AML-193 (cell line): ENCODE results near the gene CYP2A6.

ENCODE experiments used
- DNase-seq, 2 experiments: peaks; one replicate each; lab custom pipeline; 2025; lab: John Stamatoyannopoulos, UW

Gene CYP2A6

DNA sequence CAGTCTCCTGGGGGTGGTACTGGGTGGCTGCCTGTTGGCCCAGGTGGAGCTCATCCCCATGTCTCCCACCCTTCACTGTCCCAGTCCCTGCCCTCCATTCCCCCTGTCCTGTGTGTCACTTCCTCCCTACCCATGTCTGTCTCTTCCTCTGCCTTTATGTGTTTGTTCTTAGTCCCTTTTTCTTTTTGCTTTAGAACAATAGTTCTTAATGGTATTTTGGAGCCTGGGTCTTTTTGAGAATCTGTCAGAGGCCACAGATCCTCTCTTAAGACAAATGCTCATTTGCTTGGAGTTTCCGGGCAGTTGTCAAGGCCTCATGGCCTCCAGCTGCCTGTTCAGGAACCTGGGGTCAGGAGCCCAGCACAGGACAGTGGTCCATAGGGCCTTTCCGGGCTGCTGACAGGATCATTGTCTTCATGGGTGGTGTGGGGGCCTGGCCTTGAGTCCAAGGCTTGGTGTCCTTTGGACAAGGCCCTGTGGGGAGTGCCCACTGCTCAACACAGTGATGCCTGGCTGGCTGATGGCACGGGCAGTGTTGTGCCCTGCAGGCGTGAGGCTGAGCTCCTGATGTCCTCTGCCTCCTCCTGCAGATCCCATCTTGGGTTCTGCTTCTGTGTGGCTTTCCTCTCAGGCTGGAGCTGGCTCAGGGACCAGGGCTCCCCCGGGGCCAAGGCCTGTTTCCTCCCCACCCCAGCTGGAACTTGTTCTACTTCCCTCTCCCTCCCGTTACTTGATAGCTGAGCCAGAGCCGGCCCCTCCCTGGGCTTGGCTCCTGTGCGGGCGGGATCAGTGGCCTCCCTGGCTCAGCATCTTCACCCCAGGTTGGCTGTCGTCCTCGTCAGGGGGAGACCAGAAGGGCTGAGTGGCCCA, 47.7 kb downstream of the CYP2A6 start:
- DNase-seq: no peak

- no peak for DNase-seq
Measured at GRCh38 chr19:40801426-40802299, 48.6 kb downstream of the CYP2A6 start.

DNA sequence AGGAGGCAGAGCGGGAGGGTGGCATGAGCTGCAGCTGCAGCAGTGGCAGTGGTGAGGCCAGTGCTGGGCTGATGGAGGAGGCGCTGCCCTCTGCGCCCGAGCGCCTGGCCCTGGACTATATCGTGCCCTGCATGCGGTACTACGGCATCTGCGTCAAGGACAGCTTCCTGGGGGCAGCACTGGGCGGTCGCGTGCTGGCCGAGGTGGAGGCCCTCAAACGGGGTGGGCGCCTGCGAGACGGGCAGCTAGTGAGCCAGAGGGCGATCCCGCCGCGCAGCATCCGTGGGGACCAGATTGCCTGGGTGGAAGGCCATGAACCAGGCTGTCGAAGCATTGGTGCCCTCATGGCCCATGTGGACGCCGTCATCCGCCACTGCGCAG, 49.3 kb downstream of the CYP2A6 start:
- DNase-seq: no peak

DNA sequence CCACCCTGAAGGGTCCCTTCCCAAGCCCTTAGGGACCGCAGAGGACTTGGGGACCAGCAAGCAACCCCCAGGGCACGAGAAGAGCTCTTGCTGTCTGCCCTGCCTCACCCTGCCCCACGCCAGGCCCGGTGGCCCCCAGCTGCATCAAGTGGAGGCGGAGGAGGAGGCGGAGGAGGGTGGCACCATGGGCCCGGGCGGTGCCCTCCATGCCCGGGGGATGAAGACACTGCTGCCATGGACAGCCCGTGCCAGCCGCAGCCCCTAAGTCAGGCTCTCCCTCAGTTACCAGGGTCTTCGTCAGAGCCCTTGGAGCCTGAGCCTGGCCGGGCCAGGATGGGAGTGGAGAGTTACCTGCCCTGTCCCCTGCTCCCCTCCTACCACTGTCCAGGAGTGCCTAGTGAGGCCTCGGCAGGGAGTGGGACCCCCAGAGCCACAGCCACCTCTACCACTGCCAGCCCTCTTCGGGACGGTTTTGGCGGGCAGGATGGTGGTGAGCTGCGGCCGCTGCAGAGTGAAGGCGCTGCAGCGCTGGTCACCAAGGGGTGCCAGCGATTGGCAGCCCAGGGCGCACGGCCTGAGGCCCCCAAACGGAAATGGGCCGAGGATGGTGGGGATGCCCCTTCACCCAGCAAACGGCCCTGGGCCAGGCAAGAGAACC, 49.8 kb downstream of the CYP2A6 start:
- DNase-seq: no peak

DNA sequence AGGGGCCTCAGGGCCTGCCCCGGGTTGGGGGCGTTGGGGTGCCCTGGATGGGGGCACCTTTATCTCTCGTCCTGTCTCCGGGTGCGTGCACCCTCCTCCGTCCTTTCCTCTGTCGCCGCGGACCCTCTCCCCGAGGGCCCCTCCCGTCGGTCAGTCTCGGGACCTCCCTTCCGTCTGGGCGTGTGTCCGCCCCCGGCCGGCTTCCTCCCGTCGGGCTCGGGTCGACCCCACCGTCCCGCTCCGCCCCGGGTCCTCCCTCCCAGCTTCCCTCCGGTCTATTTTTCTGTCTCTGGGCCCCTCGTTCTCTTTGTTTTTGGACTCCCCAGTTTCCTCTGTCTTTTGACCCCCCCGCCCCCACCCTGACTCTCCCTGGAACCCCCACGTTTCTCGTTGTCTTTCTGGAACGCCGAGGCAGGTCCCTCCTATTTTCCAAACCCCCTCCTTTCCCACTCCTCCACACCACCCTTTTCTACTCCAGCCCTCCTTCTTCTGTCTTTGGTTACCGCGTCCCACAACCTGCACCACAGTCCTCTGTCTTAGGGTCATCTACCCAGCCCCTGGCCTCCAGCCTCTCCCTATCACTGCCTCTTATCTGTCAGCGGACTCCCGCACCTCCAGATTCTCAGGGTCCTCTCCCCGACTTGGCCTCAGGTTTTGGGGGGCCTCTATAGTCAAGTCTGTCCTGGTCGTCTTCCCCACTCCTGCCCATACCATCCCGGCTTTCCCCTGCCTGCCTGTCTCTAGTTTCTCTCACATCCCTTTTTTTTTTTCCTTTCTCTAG, 50.5 kb downstream of the CYP2A6 start:
- no peak for DNase-seq

GRCh38 chr19:40798683-40799557, 51.3 kb downstream of the CYP2A6 start, which contains the start of gene EGLN2:
Gene EGLN2, plus strand, starts transcription at chr19:40799191. Its CDS starts 1,382 bp downstream, at chr19:40800573.
- DNase-seq: peak; percentile 98

GRCh38 chr19:40797963-40798682, 52.1 kb downstream of the CYP2A6 start:
- DNase-seq: peak; percentile 79 to 81

- no peak for DNase-seq
Measured at GRCh38 chr19:40797166-40797962, 52.9 kb downstream of the CYP2A6 start.
